BJ (cell line): Measurements from ENCODE around the gene EMX2. TPM values are rescaled to one million over a fixed set of nuclear protein-coding genes. Genes with fewer than 3 reads are reported as not detected.

Experiments used
- CTCF ChIA-PET: fragments of 350-600 bp; formaldehyde crosslinking; extraction: SDS; loops from one replicate; lab custom pipeline; 2021; ENCODE audit warnings: antibody characterized with exemption, inconsistent platforms; lab: Yijun Ruan, JAX
- POLR2A ChIA-PET: fragments of 300-600 bp; sonication (Branson Sonifier 250); formaldehyde crosslinking; extraction: SDS; loops from one replicate; lab custom pipeline; 2021; ENCODE audit warnings: antibody characterized with exemption; lab: Charles Lee
- DNase-seq: peaks from one replicate; pipeline ENCODE4 v3.0.0-alpha.2; 2011; ENCODE audit warnings: low read depth
- H3K27me3 ChIP-seq: 2 replicates; pipeline ENCODE4 v1.6.0; 2011; ENCODE audit warnings: low read length; ENCODE audit not compliant: control insufficient read depth, insufficient read depth
- H3K36me3 ChIP-seq: 2 replicates; pipeline ENCODE4 v1.5.1; 2011; ENCODE audit warnings: low read length; ENCODE audit not compliant: control insufficient read depth, insufficient read depth
- H3K4me3 ChIP-seq: 2 replicates; pipeline ENCODE4 v1.5.1; 2011; ENCODE audit warnings: low read depth, mild to moderate bottlenecking, control low read depth, low read length
- CTCF ChIP-seq: IDR thresholded peaks from 2 replicates; pipeline ENCODE4 v1.5.1; 2011; ENCODE audit warnings: low read depth, mild to moderate bottlenecking, control low read depth, inconsistent platforms, low read length, moderate library complexity; ENCODE audit not compliant: insufficient read depth
- polyA plus RNA-seq: library from polyadenylated mRNA; depleted of rRNA; stranded (reverse); fragments of >200 nt; gene quantifications from 2 replicates; pipeline ENCODE4 v1.2.3, GENCODE V29; 2011

EMX2 gene
- polyA plus RNA-seq, 1 experiment, result 0.31 TPM

GRCh38 chr10:117556356-117556755 lies 13.8 kb downstream of the EMX2 start:
- Histone ChIP-seq H3K36me3 (no peaks in the 10 kb centered on the region), H3K4me3 (no peak overlapping the region), H3K27me3 (peaks cover 15% of the 10 kb centered on the region)
- no peak for DNase-seq
- TF ChIP-seq CTCF, result no peak
- POLR2A ChIA-PET, result no interaction called here
- CTCF ChIA-PET, result no interaction called here

DNA sequence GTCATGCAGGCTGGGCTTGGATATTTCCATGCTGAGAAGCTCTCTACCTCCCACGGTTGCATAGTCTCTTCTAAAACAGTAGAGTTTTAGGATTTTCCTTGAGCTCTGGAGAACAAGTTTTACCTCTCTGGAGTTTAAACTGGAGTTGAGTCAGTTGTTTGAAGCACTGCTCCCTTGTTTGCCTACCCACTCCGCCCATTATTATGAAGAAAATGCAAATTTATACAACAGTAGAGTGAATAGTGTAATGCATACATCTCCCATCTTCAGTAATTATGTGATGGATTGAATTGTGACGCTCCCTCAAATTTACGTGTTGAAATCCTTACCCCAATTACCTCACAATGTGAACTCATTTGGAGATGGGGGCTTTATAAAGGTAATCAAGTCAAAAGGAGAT lies 17.2 kb downstream of the EMX2 start:
- CTCF ChIA-PET, result interaction anchor here (1.5 kb wide), 1 partner anchor 10 kb away, joined by 3 read pairs; no protein-coding TSS in a partner anchor
- TF ChIP-seq CTCF, result no peak
- Histone ChIP-seq H3K4me3 (no peak overlapping the region), H3K36me3 (no peaks in the 10 kb centered on the region), H3K27me3 (no peaks in the 10 kb centered on the region)
- no peak for DNase-seq
- POLR2A ChIA-PET, result no interaction called here

DNA sequence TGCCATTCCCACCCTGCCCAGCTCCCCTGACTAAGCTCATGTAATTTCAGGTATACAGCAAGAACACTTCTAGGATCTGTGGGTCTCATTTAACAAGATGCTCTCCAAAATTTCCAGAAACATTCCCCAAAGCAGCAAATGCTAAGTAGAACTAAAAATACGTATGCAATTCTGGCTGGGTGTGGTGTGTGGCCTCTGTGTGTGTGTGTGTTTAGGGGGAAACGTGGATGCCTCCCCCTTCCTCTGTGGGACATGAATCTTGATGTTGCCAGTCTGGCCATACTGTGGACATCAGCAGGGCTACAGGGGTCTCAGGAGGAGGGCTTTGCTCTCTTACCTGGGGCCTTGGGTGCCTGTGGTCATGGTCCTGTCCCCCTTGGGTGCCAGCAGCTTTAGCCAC lies 18.4 kb downstream of the EMX2 start:
- no peak for TF ChIP-seq CTCF
- ChIA-PET CTCF (interaction anchor here (1.5 kb wide), 1 partner anchor 8 kb away, joined by 3 read pairs; no protein-coding TSS in a partner anchor), POLR2A (no interaction called here)
- no peak for DNase-seq
- Histone ChIP-seq H3K4me3 (no peak overlapping the region), H3K27me3 (no peaks in the 10 kb centered on the region), H3K36me3 (no peaks in the 10 kb centered on the region)

- no peak for DNase-seq
- ChIA-PET POLR2A (no interaction called here), CTCF (no interaction called here)
These were observed 19.7 kb downstream of the EMX2 start for GRCh38 chr10:117562220-117562619.

More at GRCh38 chr10:117562220-117562619, 19.7 kb downstream of the EMX2 start:
- TF ChIP-seq CTCF, result no peak
- Histone ChIP-seq H3K4me3 (no peak overlapping the region), H3K27me3 (no peaks in the 10 kb centered on the region), H3K36me3 (no peaks in the 10 kb centered on the region)
